ENCODE results near the gene BPIFA2.
"Not testable (repeated sequence)": the region's sequence is repeated elsewhere in the genome, so short reads cannot be mapped to it uniquely, and the experiment has no call there.

Gene BPIFA2

GRCh38 chr20:33167859-33168258 lies at the start of gene BPIFA2:
TSS of gene BPIFA2 (plus strand) at chr20:33168159. CDS start at chr20:33169146, 987 bp downstream.
- FAIRE-seq (no peak), DNase-seq (ENCODE audit: insufficient read length, low spot score) (no peak)

GRCh38 chr20:33119725-33120720 lies 47.9 kb upstream of the BPIFA2 start:
- no peak for FAIRE-seq

GRCh38 chr20:33120934-33121333 lies 47.0 kb upstream of the BPIFA2 start:
- DNase-seq (ENCODE audit: insufficient read length, low spot score) (no peak), FAIRE-seq (no peak)

More at GRCh38 chr20:33119725-33120720, 47.9 kb upstream of the BPIFA2 start:
- no peak for DNase-seq (ENCODE audit: insufficient read length, low spot score)

GRCh38 chr20:33122297-33122696 lies 45.7 kb upstream of the BPIFA2 start:
- FAIRE-seq; DNase-seq (ENCODE audit: insufficient read length, low spot score): not testable (repeated sequence)

GRCh38 chr20:33124261-33124660 lies 43.7 kb upstream of the BPIFA2 start:
- FAIRE-seq (no peak), DNase-seq (ENCODE audit: insufficient read length, low spot score) (no peak)

GRCh38 chr20:33124994-33125393 lies 43.0 kb upstream of the BPIFA2 start:
- no peak for FAIRE-seq
- no peak for DNase-seq (ENCODE audit: insufficient read length, low spot score)

GRCh38 chr20:33125983-33126382 lies 42.0 kb upstream of the BPIFA2 start:
- FAIRE-seq = no peak
- DNase-seq (ENCODE audit: insufficient read length, low spot score) = no peak

- DNase-seq (ENCODE audit: insufficient read length, low spot score) (no peak), FAIRE-seq (no peak)
Observed at GRCh38 chr20:33127422-33128097, 40.4 kb upstream of the BPIFA2 start.

- DNase-seq (ENCODE audit: insufficient read length, low spot score) = no peak
- no peak for FAIRE-seq
Observed at GRCh38 chr20:33130568-33131061, 37.3 kb upstream of the BPIFA2 start.

GRCh38 chr20:33131949-33132473 lies 35.9 kb upstream of the BPIFA2 start:
- FAIRE-seq = no peak
- no peak for DNase-seq (ENCODE audit: insufficient read length, low spot score)

GRCh38 chr20:33132513-33133372 lies 35.2 kb upstream of the BPIFA2 start:
- DNase-seq (ENCODE audit: insufficient read length, low spot score) = no peak
- no peak for FAIRE-seq

- FAIRE-seq = no peak
- DNase-seq (ENCODE audit: insufficient read length, low spot score) = no peak
Observed at GRCh38 chr20:33133373-33133941, 34.5 kb upstream of the BPIFA2 start.

GRCh38 chr20:33137195-33137594 lies 30.8 kb upstream of the BPIFA2 start:
- no peak for FAIRE-seq
- DNase-seq (ENCODE audit: insufficient read length, low spot score) = no peak

- DNase-seq (ENCODE audit: insufficient read length, low spot score) (no peak), FAIRE-seq (no peak)
Observed at GRCh38 chr20:33139467-33139866, 28.5 kb upstream of the BPIFA2 start.

GRCh38 chr20:33145521-33145920 lies 22.4 kb upstream of the BPIFA2 start:
- FAIRE-seq (no peak), DNase-seq (ENCODE audit: insufficient read length, low spot score) (no peak)

- FAIRE-seq (no peak), DNase-seq (ENCODE audit: insufficient read length, low spot score) (no peak)
Observed at GRCh38 chr20:33147299-33147698, 20.7 kb upstream of the BPIFA2 start.

- FAIRE-seq (no peak), DNase-seq (ENCODE audit: insufficient read length, low spot score) (no peak)
Observed at GRCh38 chr20:33148040-33148439, 19.9 kb upstream of the BPIFA2 start.

- no peak for FAIRE-seq
Observed at GRCh38 chr20:33154252-33154651, 13.7 kb upstream of the BPIFA2 start.

GRCh38 chr20:33158637-33159385 lies 9.1 kb upstream of the BPIFA2 start:
- no peak for FAIRE-seq
- DNase-seq (ENCODE audit: insufficient read length, low spot score) = no peak

More at GRCh38 chr20:33154252-33154651, 13.7 kb upstream of the BPIFA2 start:
- DNase-seq (ENCODE audit: insufficient read length, low spot score) = no peak
